PFSK-1 (cell line): ENCODE data around the gene PTOV1.

ENCODE experiments used
- FOXP2 ChIP-seq: optimal IDR thresholded peaks from 2 replicates; pipeline ENCODE3; 2011; ENCODE audit warnings: borderline replicate concordance, control low read depth, inconsistent platforms; ENCODE audit not compliant: insufficient read depth; ENCODE audit errors: extremely low read length, extremely low read depth
- POLR2AphosphoS5 ChIP-seq: IDR thresholded peaks from 2 replicates; pipeline ENCODE4 v1.6.1; 2012; ENCODE audit warnings: low read depth, mild to moderate bottlenecking, control low read depth, low read length, moderate library complexity
- REST ChIP-seq, 2 experiments: IDR thresholded peaks; 2 replicates each; pipeline versions ENCODE4 v1.6.1 to v1.8.0; 2011 to 2012; ENCODE audit warnings: low read depth in 2 of 2, low read length in 2 of 2, control low read depth in 1 of 2, inconsistent platforms in 1 of 2, mild to moderate bottlenecking in 1 of 2, moderate library complexity in 1 of 2; ENCODE audit not compliant: insufficient read depth in 1 of 2
- SIN3A ChIP-seq: IDR thresholded peaks from 2 replicates; pipeline ENCODE4 v1.6.1; 2012; ENCODE audit warnings: mild to moderate bottlenecking, low read length, moderate library complexity, borderline replicate concordance; ENCODE audit not compliant: insufficient read depth
- TAF1 ChIP-seq: IDR thresholded peaks from 2 replicates; pipeline ENCODE4 v1.6.1; 2012; ENCODE audit warnings: low read length, control low read depth, borderline replicate concordance; ENCODE audit not compliant: insufficient read depth

GRCh38 chr19:49823472-49823871, 27.5 kb upstream of the PTOV1 start:
- no peak for TF ChIP-seq REST (IDR thresholded peaks at IDR 0.05; ENCODE audit: insufficient read depth in 1 of 2, low read depth in 2 of 2, low read length in 2 of 2)
- TF ChIP-seq POLR2AphosphoS5, result no peak
- no peak for TF ChIP-seq TAF1
- TF ChIP-seq SIN3A, result no peak
- no peak for TF ChIP-seq FOXP2
